Measurements from ENCODE around the gene NPHS1.

GRCh38 chr19:35859414-35859813 is 7.1 kb upstream of the NPHS1 start:
- no peak for TF ChIP-seq EZH2 (IDR thresholded peaks at IDR 0.05; ENCODE audit: low read length, unreplicated experiment)
- no peak for TF ChIP-seq EZH2phosphoT487 (IDR thresholded peaks at IDR 0.05; ENCODE audit: borderline replicate concordance, low read length)

Data from PC-3 (cell line).